GM19328 (cell line): Measurements from ENCODE around the gene RASGRP3.

Experiments
- ATAC-seq: cut with Tn5 transposase; IDR thresholded peaks from one replicate; pipeline ENCODE4 v1.9.1; 2021; ENCODE audit warnings: mild to moderate bottlenecking, moderate library complexity; ENCODE audit not compliant: unreplicated experiment

RASGRP3 gene

DNA sequence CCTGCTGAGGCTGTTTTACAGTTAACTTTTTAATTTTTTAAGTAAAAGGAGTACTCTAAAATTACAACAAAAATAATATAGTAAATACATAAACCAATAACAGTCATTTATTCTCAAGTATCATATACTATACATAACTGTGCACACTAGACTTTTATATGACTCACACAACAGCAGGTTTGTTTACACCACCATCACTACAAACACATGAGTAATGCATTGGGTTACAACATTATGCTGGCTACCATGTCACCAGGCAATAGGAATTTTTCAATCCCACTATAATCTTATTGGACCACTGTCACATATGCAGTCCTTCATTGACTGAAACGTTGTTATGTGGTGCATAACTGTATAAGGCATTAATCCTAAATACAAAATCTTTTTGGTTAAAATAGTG lies 42.5 kb downstream of the RASGRP3 start:
- ATAC-seq: no peak

DNA sequence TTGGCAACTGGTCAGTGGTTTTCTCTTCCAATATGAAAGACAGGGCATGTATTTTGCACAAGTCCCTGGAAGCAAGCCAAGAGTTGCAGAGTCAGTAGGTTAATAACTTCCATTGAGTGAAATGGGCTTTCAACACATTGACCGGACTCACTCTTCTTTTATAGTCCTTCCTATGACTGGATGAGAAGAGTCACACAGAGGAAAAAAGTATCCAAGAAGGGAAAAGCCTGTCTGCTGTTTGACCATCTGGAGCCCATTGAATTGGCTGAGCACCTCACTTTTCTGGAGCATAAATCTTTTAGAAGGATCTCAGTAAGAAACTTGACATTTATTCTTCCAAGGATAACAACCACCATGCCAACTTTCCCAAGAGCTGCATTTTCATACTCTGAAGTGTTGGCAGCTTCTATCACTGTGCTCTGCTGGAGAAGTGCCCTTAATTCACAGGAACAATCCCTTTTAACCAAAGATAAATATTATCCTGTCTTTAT lies 45.4 kb downstream of the RASGRP3 start:
- no peak for ATAC-seq

DNA sequence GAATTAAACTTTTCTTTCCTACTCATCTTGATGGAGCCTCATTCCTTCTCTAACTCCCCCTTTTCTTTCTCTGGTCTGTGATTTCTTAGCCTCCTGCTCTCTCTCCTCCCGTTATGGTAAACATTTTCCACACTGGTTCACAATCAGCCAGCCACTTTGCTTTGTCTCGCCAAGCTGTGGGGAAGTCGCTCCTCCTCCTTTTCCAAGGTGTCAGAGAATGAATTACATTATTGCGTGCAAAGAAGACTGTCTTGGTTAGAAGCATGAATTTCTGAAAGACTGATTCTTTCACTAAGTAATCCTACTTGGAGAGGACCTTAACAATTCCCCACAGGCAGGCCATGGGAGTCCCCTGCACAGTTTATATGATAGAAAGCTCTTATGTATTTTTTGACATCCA lies 46.1 kb downstream of the RASGRP3 start:
- ATAC-seq: no peak

DNA sequence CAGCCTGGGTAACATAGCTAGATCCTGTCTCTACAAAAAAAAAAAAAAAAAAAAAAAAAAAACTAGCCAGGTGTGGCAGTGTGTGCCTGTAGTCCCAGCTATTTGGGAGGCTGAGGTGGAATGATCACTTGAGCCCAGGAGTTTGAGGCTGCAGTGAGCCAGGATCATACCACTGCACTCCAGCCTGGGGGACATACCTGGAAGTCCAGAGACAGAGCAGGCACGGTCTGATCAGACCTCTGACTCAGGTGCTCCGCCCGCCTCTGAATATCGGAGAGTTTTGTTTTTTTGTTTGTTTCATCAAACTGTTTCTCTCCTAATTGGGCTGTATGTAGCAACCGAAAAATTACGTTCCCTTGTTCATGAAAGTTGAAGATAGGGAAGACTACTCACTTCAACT lies 49.2 kb downstream of the RASGRP3 start:
- no peak for ATAC-seq

DNA sequence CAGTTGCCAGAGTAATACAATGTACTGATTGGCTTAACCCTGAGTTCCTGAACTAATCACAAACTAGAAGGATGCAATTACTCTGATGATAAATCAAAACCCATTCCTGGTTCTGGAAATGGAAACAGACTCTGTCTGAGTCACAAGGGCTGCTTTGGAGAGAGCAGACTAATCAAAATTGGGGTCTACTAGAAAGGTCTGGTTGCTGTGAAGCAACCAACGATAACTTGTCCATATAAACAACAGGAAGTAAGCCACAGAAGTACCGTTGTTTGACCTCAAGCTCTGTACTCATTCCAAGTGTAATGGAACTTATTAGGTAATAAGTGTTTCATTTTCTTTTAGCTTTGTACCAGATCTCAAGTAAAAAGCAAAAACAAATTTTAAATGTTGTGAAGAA lies 49.7 kb downstream of the RASGRP3 start:
- no peak for ATAC-seq

DNA sequence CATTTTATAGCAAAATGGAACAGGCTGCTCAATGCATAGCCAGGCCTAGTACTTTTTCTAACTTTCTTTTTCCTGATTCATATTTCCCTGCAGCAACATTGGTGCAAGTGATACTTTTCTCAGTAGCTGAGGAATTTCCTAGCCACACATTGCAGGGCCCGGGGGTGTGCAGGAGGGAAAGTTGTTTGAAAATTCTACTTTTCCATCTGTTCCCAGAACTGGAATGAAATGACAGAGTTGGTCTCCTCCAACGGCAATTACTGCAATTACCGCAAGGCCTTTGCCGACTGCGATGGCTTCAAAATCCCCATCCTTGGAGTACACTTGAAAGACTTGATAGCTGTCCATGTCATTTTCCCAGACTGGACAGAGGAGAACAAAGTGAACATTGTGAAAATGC lies 50.5 kb downstream of the RASGRP3 start:
- ATAC-seq: no peak

DNA sequence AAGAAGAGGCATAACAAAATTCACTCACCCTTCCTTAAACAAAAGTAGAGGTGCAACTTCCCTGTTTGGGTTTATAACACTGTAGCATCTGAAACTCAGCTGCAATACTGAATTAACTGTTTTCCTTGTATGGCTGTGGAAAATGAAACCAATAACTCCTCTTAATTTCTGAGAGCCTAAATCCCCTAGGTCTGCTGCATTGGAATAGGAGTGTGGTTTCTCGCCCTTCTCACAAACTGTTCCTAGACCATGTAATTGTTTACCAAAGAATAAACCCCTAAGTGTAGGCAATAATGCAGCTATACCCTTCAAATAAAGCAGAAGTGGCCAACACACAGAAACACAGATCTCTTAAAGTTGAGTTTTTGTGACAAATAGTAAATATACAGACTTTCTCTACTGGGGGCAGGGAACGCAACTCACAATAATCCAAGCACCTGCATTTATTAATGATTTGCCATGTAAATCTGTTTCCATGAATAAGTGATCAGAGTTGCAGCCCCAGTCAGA lies 52.0 kb downstream of the RASGRP3 start:
- no peak for ATAC-seq

DNA sequence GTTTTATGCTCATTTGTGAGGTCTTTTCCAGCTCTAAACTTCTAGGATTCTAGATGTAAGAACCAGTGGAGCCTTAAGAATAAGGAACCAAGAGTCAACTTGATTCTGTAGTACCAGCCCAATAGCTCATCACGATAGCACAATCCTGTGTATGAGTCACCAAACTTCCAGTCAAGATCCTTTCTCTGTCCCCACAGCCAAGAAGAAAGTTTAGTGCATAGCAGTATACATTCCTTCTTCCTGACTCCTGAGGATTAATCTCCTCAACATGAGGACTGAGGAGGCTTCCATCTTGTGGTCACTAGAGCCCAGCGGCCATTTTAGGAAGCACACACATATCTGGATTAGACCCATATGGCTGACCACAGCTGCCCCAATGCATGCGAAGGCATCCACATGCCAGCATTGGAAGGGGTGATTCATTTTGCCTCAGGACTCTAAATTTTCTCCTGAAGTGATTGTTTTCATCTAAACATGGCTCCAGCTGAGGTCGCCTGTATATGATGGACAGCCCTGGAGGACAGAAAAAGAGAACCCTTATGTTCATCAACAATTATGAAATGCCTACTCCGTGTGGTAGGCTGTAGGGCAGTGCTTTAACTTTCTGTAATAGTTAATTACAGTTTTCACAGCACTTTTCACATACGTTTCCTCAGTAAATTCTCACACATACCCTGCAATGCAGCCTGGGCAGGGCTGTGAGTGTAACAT lies 53.5 kb downstream of the RASGRP3 start:
- no peak for ATAC-seq

DNA sequence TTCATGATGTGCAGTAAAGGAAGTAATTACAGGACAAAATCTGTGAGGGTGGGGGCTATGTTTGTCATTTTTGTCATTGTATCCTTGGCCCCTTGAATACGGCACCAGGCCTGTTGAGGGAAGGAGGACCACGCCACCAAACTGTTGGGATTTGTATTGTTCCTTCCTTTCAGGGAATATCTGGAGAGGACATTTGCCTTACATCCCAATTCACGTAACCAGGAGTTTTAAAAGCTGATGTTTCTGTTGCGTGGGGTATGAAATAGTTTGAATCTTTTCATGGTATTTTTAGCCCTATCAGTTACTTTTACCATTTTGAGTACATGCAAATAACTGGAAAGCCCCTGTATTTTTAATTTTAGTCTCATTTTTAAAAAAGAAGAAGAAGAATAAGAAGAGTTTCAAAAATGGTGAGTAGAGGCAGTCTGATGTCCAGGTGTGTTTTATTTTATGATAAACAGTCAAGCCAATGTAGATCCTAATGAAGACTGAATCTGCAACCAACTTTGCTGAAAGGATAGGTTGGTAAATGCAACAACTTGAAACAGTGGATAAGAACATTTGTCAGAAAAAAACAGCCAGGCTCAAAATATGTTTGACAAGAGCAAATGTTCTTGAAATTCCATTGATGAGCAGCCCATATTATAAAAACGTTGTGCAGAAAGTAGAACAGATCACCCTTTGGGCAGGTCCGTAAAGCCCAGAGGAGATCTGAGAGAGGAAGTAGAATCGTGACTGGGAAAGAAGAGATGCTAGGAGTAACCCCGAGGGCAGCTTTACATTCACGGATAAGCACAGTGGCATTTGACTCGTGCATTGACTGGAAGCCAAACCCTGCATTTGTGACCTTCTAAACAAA lies 54.5 kb downstream of the RASGRP3 start:
- ATAC-seq: no peak

DNA sequence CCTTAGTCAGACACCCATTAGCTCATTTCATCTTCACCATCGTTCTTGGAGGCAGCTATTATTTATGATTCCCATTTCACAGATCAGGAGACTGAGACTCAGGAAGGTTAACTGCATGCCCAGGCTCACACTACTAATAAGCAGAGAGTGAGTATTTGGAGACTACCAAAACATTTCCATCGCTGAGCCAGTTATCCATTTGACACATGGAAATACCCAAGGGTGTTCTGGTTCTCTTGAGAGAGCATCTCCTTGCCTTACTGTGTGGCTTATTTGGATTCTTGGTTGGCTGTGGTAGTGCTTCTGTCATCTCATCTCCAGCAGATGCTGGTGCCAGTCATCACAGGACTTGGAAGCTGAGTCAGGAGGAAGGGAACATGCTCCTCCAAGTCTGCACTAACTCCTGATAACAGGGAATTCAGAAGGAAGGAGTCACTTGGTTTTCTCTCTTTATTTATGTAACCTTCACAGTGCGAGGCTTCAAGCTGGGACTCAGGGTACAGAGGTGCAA lies 55.2 kb downstream of the RASGRP3 start:
- no peak for ATAC-seq

DNA sequence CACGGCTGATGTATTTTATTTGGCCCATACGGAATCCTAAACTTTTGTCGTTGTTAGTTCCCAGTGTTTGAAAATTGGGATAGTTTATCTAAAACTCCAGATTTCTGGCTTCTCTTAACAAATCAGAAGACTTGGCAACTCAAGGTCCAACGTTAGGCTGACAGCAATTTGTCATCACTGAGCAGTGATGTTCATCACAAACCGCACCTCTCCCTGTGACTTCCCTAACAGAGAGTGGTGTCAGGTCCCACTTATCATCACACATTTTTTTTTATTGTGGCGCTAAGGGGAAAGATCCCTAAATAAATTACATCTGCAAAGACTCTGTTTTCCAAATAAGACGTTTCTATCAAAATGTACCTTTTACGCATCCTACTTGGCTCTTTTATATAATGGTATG lies 55.7 kb downstream of the RASGRP3 start:
- no peak for ATAC-seq

DNA sequence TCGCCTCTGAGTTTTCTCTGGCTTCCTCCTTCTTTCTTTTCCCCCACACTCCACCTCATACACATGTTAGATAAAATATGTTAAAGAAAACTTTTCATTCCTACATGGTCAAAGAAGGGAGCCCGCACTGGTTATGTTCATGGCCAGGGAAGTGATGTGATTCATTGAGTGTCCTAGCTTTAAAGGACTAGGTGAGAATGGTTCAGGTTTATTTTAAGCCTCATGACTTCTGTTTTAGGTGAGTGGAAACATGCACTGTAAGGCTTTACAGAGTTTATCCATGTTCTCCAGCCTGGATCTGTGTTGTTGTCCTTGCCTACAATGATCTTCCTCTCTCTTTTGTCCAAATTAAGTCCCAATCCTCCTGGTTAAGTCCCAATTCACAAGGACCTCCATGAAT lies 56.5 kb downstream of the RASGRP3 start:
- ATAC-seq: no peak

DNA sequence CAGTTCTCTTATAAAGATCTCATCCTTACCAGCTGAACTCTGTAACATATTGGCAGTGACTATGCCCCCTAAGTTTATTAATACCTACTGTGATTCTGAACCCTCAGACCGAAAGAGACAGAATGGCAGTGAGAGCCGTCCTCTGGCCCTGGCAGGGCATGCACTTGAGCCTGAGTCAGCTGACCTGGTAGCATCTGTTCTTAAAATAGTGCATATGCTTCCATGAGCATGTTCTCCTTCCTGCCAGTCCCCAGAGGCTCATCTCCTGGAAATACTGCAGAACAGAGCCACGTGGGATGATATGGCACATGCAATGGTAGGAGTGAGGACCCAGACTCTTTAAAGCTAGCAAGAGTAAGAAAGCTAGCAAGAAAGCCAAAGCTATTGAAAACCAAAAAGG lies 59.0 kb downstream of the RASGRP3 start:
- ATAC-seq: no peak

DNA sequence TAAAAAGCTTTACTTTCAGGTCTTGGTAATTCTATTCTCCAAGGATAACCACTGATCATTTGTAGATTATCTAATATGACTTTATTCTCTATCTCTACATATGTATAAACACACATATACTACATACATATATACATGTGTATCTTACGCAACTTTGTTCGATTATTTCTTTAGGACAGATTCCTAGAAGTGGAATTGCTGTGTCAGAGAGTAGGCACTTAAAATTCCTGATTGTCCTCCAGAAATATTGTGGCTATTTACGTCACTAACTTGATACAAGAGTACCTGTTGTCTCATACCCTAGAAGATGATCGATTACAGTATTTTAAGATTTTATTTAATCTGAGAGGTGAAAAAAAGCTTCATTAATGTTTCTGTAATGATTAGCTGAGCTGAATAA lies 64.8 kb downstream of the RASGRP3 start:
- ATAC-seq: no peak

DNA sequence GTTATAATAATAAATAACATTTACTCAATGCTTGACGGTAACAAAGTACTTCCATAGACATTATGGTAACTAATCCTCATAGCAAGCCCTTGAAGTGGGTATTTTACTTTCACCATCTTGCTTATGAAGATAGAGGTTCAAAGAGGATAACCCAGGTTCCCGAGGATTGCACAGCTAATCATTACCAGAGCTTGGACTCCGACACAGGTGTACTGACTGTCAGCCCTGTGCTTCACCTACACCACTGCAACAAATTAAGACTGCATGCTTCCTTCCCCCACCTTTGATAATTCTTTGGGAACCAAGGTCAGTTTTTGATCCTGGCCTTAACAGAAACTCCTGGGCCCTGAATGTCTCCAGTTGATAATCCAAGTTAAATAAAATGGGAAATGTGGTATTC lies 73.8 kb downstream of the RASGRP3 start:
- ATAC-seq: no peak

DNA sequence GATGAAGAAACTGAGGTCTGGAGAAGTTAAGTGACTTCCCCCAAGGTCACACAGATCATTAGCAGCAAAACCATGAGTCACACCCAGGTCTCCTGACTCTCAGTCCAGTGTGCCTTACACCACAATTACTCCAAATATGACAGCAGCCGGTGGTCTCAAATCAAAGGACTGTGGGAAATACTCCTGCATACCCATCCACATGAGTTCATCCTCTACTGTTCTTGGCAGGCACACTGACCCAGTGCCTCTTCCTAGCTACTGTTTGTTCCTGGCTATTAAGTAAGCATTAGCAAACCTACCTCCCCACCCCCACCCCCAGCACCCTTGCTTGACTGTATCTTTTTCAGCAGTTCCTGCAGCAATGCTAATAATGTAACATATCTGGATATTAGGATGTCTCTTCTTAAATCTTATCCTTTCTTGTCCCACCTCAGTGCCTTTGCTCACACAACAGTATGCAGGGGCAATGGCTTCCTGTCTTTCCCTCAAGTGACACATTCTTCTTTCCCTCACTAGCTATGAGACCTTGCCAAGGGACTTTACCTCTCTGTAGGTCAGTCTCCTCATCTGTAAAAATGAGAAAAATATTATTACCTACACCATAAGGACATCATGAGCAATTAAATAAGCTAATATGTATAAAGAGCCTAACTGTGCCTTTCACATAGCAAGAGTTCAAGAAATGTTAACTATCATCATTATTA lies 76.5 kb downstream of the RASGRP3 start:
- ATAC-seq: no peak

DNA sequence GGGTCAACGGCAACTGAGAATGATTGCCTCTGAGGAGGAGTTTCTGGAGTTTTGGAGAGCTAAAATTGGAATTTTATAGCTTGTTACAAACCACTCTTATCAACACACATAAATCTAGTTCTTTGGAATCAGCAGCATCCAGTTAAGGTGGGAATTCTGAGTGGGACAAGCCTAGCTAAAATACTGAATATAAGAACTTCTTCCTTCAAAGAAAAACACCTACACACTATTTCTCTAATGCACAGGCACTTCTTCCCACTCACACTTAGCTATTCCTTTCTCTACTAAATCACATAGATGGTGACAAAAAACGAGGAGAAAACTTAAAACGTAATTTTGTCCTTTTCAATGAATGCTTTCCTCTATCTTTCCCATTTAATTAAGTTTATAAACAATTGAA lies 79.2 kb downstream of the RASGRP3 start:
- no peak for ATAC-seq

DNA sequence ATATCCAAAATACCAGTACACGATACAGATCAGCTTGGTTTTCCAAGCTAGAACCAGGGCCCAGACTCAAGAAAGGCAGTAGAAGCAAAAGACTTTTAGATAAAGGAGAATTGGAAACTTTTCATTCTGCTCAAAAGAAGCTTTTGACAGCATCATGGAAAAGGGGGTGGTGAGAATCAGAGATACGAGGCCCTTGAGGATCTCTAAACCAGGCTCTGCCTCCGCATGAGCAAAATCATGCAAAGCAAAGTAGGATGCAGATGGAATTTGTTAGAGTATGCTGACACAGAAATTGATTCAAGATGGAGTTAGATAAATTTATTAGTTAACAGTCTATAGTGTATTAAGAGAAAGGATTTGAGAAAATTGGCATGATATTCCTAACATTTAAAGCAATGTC lies 82.9 kb downstream of the RASGRP3 start:
- ATAC-seq: no peak

DNA sequence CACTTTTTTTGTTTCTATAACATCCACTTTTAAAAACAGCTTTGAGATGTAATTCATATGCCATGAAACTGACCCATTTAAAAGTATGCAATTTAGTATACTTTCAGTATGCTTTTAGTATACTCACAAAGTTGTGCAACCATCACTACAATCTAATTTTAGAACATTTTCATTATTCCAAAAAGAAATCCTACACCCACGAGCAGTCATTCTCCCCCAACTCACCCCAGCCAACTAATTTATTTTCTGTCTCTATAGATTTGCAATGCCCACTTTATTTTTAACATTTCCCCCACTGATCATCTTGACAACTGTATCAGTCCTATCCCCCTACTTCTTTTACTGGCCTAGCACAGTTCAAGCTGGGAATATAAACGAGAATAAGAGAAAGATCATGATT lies 83.6 kb downstream of the RASGRP3 start:
- no peak for ATAC-seq

DNA sequence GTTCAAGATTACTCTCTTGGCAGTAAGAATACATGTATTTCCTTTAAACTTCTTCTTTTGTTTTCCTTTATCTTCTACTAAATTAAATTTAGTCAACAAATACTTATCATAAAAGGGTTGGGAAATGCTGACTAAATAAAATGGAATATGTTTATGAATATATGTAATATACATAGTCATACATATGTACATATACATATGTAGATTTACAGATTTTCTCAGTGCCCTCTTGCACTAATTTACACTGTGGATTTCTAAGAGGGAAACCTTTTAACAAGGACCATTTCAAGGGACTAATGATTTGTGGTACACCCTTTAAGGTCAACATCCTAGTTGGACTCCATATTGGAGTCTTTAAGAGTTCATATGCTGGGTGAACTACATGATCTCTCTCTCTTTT lies 85.4 kb downstream of the RASGRP3 start:
- no peak for ATAC-seq

DNA sequence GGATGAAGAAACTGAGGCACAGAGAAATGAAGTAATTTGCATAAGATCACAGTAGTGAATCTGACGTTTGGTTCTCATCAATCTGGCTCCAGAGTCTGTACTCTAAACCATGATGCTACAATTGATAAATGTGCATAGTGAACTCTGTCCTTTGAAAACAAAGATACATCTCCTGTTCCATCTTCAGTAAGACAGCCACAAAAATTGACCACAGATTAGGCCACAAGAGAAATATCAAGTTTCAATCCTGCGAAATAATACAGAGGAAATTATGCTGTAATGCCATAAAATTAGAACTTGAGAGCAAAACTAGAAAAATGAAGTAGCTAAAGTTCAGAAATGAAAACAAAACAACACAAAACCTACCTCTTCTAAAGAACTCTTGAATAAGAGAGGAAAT lies 94.2 kb downstream of the RASGRP3 start:
- ATAC-seq: no peak
